ENCODE results near the gene MROH8. TPM values are rescaled to one million over a fixed set of nuclear protein-coding genes. Genes with fewer than 3 reads are reported as not detected.

The MROH8 gene
- polyA plus RNA-seq, 1 donor from 2014 or later, result 3.2 TPM

GRCh38 chr20:37160683-37161082 is 18.7 kb downstream of the MROH8 start:
- H3K4me2 ChIP-seq (ENCODE audit: low read length), result no peak overlapping the region

GRCh38 chr20:37158248-37158647 is 21.1 kb downstream of the MROH8 start:
- Histone ChIP-seq H3K9me2 (ENCODE audit: insufficient read depth, low read length) (no peaks in the 10 kb centered on the region), H3K9me3 (ENCODE audit: low read length) (no peaks in the 10 kb centered on the region), H3K4me2 (ENCODE audit: low read length) (no peak overlapping the region), H3K79me2 (replicated peaks; ENCODE audit: insufficient read depth, low read length) (no peaks in the 10 kb centered on the region), H3K4me3 (ENCODE audit: low read length) (no peak overlapping the region), H3F3A (ENCODE audit: insufficient read depth, low read length, poor library complexity, severe bottlenecking) (no peaks in the 10 kb centered on the region), H3K27me3 (ENCODE audit: insufficient read depth, low read depth, low read length) (no peaks in the 10 kb centered on the region), H2AFZ (ENCODE audit: low read depth, low read length) (no peak overlapping the region), H3K27ac (ENCODE audit: low read length) (no peak overlapping the region), H4K20me1 (ENCODE audit: insufficient read depth) (no peaks in the 10 kb centered on the region), H3K36me3 (ENCODE audit: insufficient read depth, low read length) (no peaks in the 10 kb centered on the region), H3K9ac (ENCODE audit: low read length) (no peak overlapping the region)
- TF ChIP-seq, protein P1, sequence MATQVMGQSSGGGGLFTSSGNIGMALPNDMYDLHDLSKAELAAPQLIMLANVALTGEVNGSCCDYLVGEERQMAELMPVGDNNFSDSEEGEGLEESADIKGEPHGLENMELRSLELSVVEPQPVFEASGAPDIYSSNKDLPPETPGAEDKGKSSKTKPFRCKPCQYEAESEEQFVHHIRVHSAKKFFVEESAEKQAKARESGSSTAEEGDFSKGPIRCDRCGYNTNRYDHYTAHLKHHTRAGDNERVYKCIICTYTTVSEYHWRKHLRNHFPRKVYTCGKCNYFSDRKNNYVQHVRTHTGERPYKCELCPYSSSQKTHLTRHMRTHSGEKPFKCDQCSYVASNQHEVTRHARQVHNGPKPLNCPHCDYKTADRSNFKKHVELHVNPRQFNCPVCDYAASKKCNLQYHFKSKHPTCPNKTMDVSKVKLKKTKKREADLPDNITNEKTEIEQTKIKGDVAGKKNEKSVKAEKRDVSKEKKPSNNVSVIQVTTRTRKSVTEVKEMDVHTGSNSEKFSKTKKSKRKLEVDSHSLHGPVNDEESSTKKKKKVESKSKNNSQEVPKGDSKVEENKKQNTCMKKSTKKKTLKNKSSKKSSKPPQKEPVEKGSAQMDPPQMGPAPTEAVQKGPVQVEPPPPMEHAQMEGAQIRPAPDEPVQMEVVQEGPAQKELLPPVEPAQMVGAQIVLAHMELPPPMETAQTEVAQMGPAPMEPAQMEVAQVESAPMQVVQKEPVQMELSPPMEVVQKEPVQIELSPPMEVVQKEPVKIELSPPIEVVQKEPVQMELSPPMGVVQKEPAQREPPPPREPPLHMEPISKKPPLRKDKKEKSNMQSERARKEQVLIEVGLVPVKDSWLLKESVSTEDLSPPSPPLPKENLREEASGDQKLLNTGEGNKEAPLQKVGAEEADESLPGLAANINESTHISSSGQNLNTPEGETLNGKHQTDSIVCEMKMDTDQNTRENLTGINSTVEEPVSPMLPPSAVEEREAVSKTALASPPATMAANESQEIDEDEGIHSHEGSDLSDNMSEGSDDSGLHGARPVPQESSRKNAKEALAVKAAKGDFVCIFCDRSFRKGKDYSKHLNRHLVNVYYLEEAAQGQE (IDR thresholded peaks at IDR 0.05; ENCODE audit: borderline replicate concordance), result no peak
- TF ChIP-seq EP300 (conservative IDR thresholded peaks at IDR 0.05; ENCODE audit: poor library complexity, severe bottlenecking), result no peak
- TF ChIP-seq TAF1 (IDR thresholded peaks at IDR 0.05; ENCODE audit: low read depth), result no peak
- TF ChIP-seq MXI1 (conservative IDR thresholded peaks at IDR 0.05; ENCODE audit: poor library complexity, severe bottlenecking), result no peak
- TF ChIP-seq EZH2 (IDR thresholded peaks at IDR 0.05; ENCODE audit: borderline replicate concordance, insufficient read depth, low read length, poor library complexity, severe bottlenecking), result no peak
- no peak for TF ChIP-seq POLR2AphosphoS5 (IDR thresholded peaks at IDR 0.05)
- no peak for TF ChIP-seq RAD21 (conservative IDR thresholded peaks at IDR 0.05)
- TF ChIP-seq SMC3 (conservative IDR thresholded peaks at IDR 0.05; ENCODE audit: poor library complexity), result no peak
- TF ChIP-seq, protein P2, sequence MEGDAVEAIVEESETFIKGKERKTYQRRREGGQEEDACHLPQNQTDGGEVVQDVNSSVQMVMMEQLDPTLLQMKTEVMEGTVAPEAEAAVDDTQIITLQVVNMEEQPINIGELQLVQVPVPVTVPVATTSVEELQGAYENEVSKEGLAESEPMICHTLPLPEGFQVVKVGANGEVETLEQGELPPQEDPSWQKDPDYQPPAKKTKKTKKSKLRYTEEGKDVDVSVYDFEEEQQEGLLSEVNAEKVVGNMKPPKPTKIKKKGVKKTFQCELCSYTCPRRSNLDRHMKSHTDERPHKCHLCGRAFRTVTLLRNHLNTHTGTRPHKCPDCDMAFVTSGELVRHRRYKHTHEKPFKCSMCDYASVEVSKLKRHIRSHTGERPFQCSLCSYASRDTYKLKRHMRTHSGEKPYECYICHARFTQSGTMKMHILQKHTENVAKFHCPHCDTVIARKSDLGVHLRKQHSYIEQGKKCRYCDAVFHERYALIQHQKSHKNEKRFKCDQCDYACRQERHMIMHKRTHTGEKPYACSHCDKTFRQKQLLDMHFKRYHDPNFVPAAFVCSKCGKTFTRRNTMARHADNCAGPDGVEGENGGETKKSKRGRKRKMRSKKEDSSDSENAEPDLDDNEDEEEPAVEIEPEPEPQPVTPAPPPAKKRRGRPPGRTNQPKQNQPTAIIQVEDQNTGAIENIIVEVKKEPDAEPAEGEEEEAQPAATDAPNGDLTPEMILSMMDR (IDR thresholded peaks at IDR 0.05; ENCODE audit: poor library complexity, severe bottlenecking), result no peak

More at GRCh38 chr20:37160683-37161082, 18.7 kb downstream of the MROH8 start:
- H3K9me2 ChIP-seq (ENCODE audit: insufficient read depth, low read length), result no peaks in the 10 kb centered on the region
- no peaks in the 10 kb centered on the region for H3K9me3 ChIP-seq (ENCODE audit: low read length)
- H3F3A ChIP-seq (ENCODE audit: insufficient read depth, low read length, poor library complexity, severe bottlenecking), result no peaks in the 10 kb centered on the region
- no peak overlapping the region for H3K4me3 ChIP-seq (ENCODE audit: low read length)
- no peak overlapping the region for H2AFZ ChIP-seq (ENCODE audit: low read depth, low read length)
- H3K36me3 ChIP-seq (ENCODE audit: insufficient read depth, low read length), result peaks cover 4% of the 10 kb centered on the region
- H4K20me1 ChIP-seq (ENCODE audit: insufficient read depth), result no peaks in the 10 kb centered on the region
- H3K79me2 ChIP-seq (replicated peaks; ENCODE audit: insufficient read depth, low read length), result no peaks in the 10 kb centered on the region
- no peaks in the 10 kb centered on the region for H3K27me3 ChIP-seq (ENCODE audit: insufficient read depth, low read depth, low read length)
- H3K27ac ChIP-seq (ENCODE audit: low read length), result no peak overlapping the region
- TF ChIP-seq TAF1 (IDR thresholded peaks at IDR 0.05; ENCODE audit: low read depth), result no peak
- no peak for TF ChIP-seq RAD21 (conservative IDR thresholded peaks at IDR 0.05)
- TF ChIP-seq POLR2AphosphoS5 (IDR thresholded peaks at IDR 0.05), result no peak
- TF ChIP-seq SMC3 (conservative IDR thresholded peaks at IDR 0.05; ENCODE audit: poor library complexity), result no peak
- no peak for TF ChIP-seq EZH2 (IDR thresholded peaks at IDR 0.05; ENCODE audit: borderline replicate concordance, insufficient read depth, low read length, poor library complexity, severe bottlenecking)
- no peak for TF ChIP-seq MXI1 (conservative IDR thresholded peaks at IDR 0.05; ENCODE audit: poor library complexity, severe bottlenecking)
- TF ChIP-seq, protein P1 (IDR thresholded peaks at IDR 0.05; ENCODE audit: borderline replicate concordance), result no peak
- H3K9ac ChIP-seq (ENCODE audit: low read length), result no peak overlapping the region
